ENCODE measurements around the gene SIN3B.

DNA sequence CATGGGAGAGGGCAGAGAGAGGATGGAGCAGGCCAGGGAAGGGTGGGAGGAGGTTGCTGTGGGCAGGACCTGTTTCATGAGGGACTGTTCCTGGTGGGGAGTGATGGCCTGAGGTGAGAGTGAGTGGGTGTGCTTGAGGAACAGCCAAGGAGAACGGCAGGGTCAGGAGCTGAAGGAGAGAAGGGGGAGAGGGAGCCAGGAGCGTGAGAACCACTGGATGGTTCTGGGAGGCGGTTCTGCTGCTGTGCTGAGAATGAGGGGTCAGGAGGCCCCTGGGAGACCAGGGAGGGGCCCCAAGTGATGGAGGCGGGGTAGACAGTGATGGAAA is 7.8 kb downstream of the SIN3B start:
- TF ChIP-seq POLR2AphosphoS5 (IDR thresholded peaks at IDR 0.05; ENCODE audit: low read depth, low read length) (no peak), TAF1 (IDR thresholded peaks at IDR 0.05; ENCODE audit: borderline replicate concordance, insufficient read depth, low read length) (no peak), SIN3A (IDR thresholded peaks at IDR 0.05; ENCODE audit: borderline replicate concordance, insufficient read depth, low read length) (no peak), FOXP2 (optimal IDR thresholded peaks at IDR 0.05; ENCODE audit: borderline replicate concordance, extremely low read depth, extremely low read length, insufficient read depth) (no peak)
- TF ChIP-seq, protein P1, sequence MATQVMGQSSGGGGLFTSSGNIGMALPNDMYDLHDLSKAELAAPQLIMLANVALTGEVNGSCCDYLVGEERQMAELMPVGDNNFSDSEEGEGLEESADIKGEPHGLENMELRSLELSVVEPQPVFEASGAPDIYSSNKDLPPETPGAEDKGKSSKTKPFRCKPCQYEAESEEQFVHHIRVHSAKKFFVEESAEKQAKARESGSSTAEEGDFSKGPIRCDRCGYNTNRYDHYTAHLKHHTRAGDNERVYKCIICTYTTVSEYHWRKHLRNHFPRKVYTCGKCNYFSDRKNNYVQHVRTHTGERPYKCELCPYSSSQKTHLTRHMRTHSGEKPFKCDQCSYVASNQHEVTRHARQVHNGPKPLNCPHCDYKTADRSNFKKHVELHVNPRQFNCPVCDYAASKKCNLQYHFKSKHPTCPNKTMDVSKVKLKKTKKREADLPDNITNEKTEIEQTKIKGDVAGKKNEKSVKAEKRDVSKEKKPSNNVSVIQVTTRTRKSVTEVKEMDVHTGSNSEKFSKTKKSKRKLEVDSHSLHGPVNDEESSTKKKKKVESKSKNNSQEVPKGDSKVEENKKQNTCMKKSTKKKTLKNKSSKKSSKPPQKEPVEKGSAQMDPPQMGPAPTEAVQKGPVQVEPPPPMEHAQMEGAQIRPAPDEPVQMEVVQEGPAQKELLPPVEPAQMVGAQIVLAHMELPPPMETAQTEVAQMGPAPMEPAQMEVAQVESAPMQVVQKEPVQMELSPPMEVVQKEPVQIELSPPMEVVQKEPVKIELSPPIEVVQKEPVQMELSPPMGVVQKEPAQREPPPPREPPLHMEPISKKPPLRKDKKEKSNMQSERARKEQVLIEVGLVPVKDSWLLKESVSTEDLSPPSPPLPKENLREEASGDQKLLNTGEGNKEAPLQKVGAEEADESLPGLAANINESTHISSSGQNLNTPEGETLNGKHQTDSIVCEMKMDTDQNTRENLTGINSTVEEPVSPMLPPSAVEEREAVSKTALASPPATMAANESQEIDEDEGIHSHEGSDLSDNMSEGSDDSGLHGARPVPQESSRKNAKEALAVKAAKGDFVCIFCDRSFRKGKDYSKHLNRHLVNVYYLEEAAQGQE (IDR thresholded peaks at IDR 0.05; ENCODE audit: insufficient read depth in 1 of 2, low read depth in 2 of 2, low read length in 2 of 2): no peak

Measured in PFSK-1 (cell line).